G401.6 (cell line): ENCODE results near the gene LEAP2.
"Not testable (repeated sequence)": the region's sequence is repeated elsewhere in the genome, so short reads cannot be mapped to it uniquely, and the experiment has no call there.

Experiments
- FAIRE-seq: peaks from 2 replicates; lab custom pipeline; 2012; peaks lifted over from hg19 to GRCh38; lab: Jason Lieb, UNC

LEAP2 gene

GRCh38 chr5:132840896-132841295 lies 32.6 kb upstream of the LEAP2 start:
- FAIRE-seq: no peak

GRCh38 chr5:132841305-132841704 lies 32.2 kb upstream of the LEAP2 start:
- no peak for FAIRE-seq

GRCh38 chr5:132848270-132848669 lies 25.2 kb upstream of the LEAP2 start:
- no peak for FAIRE-seq

GRCh38 chr5:132849347-132849746 lies 24.1 kb upstream of the LEAP2 start:
- no peak for FAIRE-seq

- FAIRE-seq: no peak
Observed at GRCh38 chr5:132850066-132850465, 23.4 kb upstream of the LEAP2 start.

- FAIRE-seq: no peak
Observed at GRCh38 chr5:132853323-132853722, 20.1 kb upstream of the LEAP2 start.

- FAIRE-seq: no peak
Observed at GRCh38 chr5:132853790-132854189, 19.7 kb upstream of the LEAP2 start.

GRCh38 chr5:132854301-132854700 lies 19.2 kb upstream of the LEAP2 start:
- no peak for FAIRE-seq

- not testable (repeated sequence) for FAIRE-seq
Observed at GRCh38 chr5:132854992-132855391, 18.5 kb upstream of the LEAP2 start.

- no peak for FAIRE-seq
Observed at GRCh38 chr5:132856011-132856410, 17.5 kb upstream of the LEAP2 start.

- no peak for FAIRE-seq
Observed at GRCh38 chr5:132859889-132860437, 13.5 kb upstream of the LEAP2 start.

GRCh38 chr5:132860742-132861141 lies 12.7 kb upstream of the LEAP2 start:
- FAIRE-seq: no peak

GRCh38 chr5:132865668-132866341 lies 7.7 kb upstream of the LEAP2 start:
- no peak for FAIRE-seq

- FAIRE-seq: peak; percentile 98
Observed at GRCh38 chr5:132866342-132867045, 7.0 kb upstream of the LEAP2 start, which contains the start of the genes GDF9 and UQCRQ. TSS of gene GDF9 (minus strand) at chr5:132866469. CDS start at chr5:132864533, 1,936 bp downstream. TSS of gene UQCRQ (plus strand) at chr5:132866642. CDS start at chr5:132866882, 240 bp downstream.

GRCh38 chr5:132867046-132867451 lies 6.4 kb upstream of the LEAP2 start:
- no peak for FAIRE-seq

GRCh38 chr5:132868754-132869153 lies 4.7 kb upstream of the LEAP2 start:
- FAIRE-seq: no peak

- no peak for FAIRE-seq
Observed at GRCh38 chr5:132870801-132871200, 2.7 kb upstream of the LEAP2 start.

GRCh38 chr5:132871459-132872284 lies 1.8 kb upstream of the LEAP2 start:
- no peak for FAIRE-seq

- no peak for FAIRE-seq
Observed at GRCh38 chr5:132872788-132873118, 715 bp upstream of the LEAP2 start.

GRCh38 chr5:132873930-132874271 lies 433 bp downstream of the LEAP2 start:
- no peak for FAIRE-seq

- no peak for FAIRE-seq
Observed at GRCh38 chr5:132876020-132876759, 2.7 kb downstream of the LEAP2 start.

GRCh38 chr5:132877466-132877865 lies 4.0 kb downstream of the LEAP2 start:
- no peak for FAIRE-seq
